HG03457 (cell line): ENCODE measurements around the gene PHF24.

Experiments
- ATAC-seq: cut with Tn5 transposase; IDR thresholded peaks from one replicate; pipeline ENCODE4 v1.9.1; 2021; ENCODE audit warnings: moderate number of reproducible peaks; ENCODE audit not compliant: unreplicated experiment

Gene PHF24

DNA sequence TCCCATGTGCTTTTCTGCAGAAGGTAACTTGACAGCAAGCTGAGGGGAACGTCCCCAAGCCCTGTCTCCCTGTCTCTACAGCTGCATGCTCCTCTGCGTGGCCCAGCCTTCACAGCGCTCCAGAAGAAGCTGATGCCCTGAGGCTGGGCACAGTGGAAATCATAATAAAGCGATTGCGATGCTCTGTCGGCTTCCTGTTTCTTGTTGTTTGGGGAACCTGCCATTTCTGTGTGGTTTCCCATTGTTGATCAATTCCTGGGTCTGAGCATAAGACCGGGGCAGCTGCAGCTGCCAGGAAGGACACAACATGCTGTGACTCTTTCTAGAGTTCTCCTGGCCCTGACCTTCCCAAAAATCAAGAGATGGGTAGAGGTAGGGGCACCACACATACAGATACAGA is 24.3 kb downstream of the PHF24 start:
- ATAC-seq: no peak

DNA sequence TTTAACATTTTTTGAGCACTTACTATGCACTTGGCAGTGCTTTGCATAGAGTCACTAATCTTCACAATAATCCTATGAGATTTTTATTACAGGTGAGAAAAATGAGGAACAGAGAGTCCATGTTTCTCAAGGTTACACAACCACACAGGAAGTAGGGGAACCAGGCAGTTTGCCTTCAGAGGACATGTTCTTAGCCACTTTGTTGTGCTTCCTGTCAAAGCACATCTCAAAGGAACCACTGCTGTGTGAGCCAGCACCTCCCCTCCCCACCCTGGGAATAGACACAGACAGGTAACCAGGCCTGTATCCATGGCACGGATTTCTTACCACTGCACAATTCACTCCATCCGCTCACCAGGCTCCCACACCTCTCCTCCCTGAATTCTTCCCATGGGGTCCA is 25.1 kb downstream of the PHF24 start:
- ATAC-seq: no peak

DNA sequence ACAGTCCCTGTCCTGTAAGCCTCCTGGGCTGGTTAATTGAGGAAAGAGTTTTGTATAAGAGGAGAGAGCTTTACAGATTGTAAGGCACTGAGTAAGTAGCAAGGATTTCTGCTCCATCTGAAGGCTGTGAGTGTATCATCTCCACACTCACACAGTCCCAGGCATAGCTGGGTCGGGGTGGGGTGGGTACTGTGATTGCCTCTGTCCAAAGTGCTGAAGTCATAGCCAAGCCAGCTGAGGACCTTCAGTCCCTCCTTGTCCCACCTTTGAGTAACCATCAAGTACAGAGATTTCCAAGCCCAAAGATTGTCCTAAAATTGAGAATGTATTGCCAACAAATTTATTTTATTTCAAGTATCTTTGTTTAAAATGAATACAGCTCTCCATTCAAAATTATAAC is 26.0 kb downstream of the PHF24 start:
- ATAC-seq: no peak

DNA sequence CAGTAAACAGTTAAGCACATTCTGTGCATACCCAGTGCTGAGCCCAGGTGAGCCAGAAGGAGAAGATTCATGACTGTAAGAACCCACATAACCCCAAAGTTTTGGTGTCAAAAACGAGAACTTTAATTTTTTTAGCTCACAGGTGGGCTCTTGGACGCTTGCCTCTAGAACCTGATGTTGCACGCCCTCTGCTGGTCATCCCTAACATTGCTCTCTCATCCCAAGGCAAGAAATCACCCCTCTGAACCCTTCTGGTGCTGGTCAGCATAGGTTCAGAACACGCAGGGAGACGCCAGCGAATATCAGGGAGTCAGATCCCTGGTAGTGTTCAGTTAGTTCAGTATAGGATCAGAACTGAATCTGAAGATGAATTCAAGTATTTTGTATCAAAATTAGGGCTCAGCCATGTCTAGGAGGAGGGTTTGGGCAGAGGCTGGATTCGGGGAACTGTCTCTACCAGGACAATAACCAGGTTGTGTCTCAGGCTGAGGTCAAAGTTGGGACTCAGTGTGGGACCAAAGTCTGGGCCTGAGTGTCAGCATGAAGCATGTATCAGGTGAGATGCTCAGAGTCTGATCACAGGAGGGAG is 27.3 kb downstream of the PHF24 start:
- no peak for ATAC-seq

DNA sequence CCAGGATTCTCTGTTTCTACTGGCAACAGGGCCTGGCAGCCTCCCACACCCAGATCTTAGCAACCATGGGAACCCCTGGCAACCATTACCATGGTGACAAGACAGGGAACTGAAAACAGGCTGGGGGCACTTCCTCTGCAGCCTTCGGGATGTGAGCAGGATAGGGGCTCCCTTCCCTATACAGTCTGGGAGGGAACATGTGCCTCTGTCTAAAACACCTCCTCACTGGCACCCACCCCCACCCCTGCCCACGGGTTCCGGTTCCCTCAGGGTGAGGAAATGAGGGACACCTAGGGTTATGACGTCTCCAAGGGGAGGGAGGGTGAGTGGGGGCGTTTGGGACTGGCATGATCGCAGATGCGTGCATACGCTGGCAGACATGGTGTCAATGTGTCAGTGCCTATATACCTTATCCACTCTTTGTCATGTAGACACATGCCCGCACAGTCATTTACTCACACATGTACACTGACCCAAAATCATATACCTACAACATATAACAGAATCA is 28.5 kb downstream of the PHF24 start:
- ATAC-seq: no peak

DNA sequence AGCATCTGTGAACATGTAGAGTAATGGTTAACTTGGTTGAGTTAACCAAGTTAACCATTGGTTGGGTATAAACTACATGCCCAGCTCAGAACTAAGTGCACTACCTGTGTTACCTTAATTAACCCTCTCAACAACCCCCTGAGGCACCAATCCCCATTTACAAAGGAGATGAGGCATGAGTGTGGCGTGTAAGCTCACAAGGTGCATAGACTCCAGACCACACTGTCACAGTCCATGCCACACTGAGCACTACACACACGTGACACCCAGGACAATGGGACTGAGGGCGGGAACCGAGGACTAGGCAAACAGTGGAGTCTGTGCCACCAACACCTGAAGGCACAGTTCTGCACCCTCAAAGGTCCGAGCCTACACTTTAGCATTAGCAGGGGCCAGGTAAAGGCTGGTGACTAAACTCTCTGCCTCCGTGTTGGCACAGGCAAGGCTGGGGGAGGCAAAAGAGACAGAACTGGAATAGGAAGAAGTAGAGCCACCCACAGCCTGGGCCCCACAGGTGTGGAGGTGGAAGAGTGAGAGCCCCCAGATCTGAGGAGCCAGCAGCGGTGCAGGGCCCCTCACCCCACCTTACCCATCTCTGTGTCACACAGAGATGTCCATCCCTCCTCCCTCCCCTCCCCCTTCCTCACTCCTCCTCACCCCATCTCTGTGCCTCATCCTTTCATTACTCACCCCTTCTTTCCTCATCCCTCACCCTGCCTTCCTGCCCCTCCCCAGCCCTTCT is 29.2 kb downstream of the PHF24 start:
- no peak for ATAC-seq

DNA sequence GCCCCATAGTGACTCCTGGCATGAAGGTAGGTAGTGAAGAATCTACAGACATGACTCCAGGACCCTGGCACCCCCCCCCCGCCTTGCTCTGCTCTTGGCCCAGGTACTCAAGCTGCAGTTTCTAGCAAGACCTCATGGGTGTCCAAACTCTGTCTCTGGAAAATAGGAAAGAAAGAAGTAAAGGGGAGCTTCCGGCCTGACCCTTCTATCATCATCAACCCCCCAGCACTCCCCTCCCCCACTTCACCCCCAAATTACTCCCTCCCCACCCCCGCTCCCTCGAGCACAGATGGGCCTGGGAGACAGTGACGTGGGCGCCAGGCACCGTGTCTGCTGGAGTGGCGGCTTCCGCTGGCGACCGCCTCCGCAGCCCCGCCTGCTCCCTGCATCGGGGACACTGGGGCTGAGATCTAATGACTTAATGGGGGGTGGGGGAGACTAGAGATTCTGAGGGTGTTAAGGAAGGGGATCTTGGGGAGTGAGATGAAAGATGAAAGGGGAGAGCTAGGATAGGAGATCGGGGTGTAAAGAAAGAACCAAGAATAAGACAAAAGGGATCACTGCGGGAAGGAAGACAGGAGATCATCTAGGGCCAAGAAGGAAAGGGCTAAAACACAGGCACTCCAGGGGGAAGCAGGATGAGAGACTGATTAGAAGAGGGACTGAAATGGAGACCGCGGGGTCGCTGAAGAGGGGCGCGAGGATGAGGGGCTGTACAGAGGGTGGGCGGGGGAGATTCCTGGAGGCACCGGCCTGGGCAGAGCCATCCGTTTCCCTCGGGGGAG is 30.3 kb downstream of the PHF24 start:
- no peak for ATAC-seq

DNA sequence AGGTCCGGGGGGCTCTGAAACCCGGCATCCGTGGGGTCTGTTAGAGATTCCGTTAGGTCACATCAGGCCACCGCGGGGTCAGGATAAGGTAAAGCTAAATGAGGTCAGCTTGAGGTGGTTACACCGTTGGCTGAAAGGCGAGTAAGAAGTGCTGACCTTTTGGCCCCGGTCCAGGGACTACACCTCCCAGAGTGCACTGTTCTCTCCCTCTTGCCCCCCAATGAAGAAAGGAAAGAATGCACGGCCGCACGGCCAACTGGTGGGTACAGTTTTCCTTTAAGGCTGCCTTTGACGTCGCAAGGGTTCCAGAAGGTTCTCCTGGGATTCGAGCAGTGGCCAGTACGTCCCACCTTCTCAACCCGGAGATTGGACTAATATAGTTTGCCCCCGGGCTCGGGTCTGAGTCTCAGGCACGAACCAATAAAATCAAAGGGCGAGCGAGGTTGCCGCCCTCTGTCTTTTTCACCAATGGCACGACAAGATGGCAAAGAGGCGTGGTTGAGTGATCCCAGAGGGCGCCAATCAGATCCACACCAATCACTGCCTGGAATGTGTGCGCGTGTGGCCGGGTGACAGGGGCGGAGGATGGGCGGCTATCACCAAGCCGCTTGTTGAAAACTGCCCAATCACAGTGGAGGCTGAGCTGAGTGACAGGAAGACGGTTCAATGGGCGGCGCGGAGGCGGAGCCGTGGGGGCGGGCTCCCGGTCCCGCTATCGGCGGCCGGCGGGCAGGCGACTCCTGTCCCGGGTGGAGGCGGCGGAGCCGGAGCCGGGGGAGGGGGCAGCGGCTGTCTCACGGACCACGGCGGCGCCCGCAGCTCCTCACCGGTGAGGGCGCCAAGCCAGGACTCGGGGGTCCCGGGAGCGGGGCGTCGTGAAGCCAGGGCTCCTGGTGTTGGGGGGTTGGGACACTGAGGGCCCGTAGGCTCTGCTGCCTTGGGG is 31.2 kb downstream of the PHF24 start, which contains the start of gene DNAJB5:
TSS of gene DNAJB5 (plus strand) at position 743 of the 943 bp plus-strand sequence. CDS start 886 bp downstream, outside the sequence.
- peak; percentile 75 for ATAC-seq

DNA sequence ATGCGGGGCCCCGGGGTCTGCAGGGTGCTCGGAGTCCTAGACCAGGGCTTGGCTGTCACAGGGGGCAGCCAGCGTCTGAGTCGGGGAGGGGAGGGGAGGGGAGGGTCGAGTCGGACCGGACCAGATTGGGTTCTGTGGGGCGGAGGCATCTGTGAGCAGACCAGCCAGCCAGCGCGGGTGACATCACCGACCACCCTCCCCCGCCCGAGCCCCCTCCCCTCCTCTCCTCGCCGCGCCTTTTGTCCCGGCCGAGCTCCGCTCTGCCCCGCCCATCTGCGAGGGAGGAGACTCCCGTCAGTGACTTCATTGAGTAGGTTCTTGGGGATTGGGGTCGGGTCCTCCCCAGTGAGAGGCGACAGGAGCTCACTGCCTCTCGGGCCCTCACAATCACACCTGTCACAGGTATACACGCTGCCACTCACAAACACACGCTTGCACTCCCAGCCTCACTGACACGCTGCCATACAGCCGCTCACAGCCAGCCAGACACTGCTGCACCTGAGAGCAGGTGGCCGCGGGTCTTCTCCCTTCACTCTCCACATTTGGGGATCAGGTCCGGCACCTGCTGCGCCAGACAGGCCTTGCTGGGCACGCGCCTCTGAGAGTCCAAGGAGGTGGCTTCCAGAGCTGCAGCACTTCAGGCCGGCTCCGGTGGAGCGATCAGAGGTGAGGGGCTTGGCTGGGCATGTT is 32.0 kb downstream of the PHF24 start:
- no peak for ATAC-seq

DNA sequence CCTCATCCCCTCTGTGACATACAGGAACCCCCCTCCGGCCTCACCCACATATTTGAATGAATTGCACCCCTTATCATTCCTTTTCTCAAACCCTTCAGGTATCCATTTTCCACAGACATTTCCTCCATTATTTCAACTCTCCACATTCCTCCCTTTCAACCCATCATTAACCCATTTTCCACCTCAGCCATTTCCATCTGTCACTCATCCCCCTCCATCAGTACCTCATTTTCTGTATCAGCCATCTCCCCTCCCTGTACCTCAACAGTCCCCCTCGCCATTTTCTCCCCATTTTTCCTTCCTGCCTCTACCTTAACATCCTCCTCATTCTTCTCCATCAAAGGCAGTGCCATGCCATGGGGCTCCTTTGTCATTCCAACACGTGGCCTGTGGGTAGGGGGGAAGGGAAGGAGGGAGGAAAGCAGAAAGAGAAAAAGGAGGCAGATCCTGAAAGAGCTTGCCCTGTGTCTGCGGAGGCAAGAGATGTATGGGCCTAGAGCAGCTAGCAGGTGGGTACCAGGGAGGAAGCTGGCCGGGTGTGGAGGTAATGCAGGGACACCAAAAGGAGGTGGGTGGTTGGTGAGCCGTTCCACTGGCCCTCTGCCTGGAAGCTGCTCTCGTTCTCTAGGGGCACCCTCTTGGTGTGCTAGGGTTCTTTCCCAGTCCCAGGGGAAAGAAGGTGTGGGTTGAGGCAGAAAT is 33.0 kb downstream of the PHF24 start:
- ATAC-seq: no peak

DNA sequence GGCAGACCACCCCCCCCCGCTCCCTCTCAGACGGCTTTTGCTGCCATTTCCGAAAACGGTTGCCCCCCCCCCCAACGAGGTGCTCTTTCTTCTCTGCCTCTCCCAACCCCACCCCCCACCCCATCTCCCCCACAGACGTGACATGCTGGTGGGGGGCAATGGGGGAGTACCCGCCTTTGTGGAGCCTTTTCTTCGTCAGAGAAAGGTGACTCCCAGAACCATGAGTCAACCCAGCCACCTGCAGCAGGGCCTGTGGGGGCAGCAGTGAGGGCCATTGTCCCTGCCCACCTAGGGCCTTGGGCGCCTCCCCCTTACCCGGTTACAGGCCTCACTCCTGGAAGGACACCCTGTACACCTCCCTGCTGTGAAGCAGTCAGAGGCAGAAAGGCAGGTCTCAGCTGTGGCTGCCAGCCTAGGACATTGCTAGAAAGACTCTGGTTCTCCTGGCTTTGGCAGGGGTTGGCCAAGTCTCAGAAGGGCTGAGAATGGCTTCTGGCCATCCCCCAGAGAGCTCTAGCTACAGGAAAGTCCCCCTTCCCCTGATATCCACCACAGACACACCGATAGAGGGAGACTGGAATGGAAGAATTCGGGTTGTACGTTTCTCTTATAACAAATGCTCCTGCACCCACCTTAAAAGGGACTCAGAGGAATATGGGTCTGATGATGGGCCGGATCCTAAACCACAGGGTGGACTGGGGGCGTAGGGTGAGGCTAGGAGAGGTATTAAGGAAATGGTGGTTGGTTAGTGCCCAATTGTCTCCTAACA is 33.7 kb downstream of the PHF24 start:
- no peak for ATAC-seq

DNA sequence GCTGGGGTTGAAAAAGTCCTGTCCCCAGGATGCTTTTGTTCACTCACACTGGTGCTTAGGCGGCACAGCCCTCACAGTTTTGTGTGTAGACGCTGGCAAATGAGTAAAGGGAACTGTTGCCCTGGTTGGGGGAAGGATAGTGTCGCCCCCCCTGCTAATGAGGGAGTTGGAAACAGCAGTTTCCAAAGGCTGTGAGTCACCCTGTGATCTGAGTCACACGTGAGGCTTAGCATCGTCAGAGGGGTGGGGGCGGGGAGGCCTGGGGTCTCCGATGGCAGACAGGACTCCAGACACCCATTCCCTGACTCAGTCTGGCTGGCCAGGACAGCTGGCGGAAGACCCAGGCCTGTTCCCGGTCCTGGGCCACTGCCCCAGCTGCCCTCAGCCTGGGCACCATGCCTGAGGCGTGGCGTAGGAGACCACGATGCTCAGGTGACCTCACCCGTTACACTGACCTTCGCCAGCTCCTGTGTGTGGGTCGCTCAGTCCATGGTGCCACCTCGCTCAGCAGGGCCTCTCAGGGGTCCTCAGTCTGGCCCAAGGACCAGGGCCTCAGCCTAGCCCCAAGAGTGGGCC is 34.4 kb downstream of the PHF24 start:
- ATAC-seq: no peak

DNA sequence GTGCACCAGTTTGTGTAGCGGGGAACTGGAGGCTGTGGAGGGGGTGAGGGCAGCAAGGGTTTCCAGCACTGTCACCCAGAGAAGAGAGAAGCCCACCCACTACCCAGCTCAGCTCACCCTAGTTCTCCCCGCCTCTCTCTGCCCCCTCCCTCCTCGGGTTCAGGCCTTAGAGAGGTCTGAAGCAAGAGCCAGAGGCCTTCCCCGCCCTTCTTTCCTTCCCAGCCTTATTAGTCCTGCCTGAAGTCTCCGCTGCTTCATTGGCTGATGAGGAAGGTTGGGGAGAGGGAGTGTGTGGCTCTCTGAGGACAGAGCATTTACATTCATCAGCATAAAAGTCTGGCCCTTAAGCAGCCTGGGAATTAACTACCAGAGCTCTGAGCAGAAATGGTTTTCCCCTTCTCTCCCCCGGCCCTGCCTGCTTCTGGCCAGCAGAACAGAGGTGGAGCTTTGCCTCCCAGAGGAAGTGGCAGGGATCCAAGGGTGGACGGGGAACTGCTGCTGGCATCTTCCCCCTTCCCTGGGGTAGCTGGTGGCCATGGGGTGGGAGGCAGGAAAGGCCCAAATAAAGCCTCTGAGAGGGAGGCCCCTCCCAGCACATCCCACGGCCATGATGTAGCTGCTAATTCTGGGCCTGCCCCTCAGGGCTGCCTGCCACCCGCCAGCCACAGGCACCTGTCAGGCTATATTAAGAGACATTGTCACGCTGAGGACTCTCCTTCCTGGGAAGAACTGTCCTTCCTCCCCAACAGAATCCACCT is 35.6 kb downstream of the PHF24 start:
- ATAC-seq: no peak

DNA sequence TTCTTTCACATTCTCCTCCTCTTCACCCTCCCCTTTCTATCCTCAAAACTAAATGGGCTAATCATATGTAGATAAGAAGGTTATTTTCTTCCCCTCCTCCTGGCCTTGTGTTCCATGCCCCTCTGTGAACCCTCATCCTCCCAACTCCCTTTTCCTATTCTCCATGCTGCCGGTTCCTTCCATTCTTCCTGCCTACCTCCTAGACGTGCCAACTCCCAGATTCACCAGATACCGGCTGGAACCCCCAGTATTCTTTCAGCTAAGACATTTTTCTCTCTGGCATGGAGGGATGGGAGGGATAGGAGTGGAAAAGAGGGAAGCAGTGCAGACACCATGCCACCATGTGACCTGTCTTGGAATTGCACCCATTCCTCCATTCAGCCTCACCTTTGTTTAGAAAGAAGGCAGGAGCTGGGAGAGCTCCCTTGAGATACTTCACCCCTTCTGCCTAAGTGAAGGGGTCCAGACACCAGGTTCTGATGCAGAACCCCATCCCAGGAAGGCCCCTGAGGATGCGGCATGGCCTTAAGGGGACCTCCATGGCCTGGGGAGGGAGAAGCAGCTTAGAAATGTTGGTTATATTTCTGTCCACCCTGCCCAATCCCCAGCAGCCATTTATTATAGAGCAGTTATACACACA is 36.3 kb downstream of the PHF24 start:
- ATAC-seq: no peak

DNA sequence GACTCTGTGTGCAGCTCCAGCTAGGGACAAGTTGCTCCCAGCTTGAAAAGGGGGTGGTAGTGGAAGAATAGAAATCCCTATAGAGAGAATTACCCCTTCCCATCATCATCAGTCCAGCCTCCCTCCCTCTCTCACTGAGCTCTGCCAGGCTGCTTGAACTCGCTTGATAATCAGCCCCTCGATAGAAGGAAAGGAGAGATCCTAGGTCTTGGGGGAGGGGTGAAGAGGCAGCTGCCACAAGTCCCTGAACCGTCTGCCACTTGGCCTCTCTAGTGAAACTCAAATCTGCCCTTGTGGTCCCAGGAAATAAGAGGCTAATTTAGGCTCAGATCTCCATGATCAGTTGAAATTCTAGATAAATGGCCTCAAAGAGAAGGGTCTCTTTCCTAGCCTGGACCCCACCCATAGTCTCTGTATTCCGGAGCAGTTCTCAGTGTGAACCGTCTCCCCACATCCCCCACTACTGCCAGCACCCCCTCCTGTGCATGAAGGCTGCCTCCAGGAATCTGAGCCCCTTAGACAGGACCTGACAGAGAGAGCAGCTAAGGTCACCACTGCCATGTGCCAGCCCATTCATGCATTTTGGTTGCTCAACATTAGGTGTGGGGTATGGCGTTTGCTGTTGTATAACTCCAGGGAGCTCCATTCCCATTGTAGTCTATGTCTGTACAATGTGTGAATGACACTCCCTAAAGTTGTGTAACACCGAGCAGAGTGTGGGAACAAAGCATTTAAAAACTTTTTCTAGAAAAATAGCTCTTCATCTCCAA is 37.0 kb downstream of the PHF24 start:
- no peak for ATAC-seq

DNA sequence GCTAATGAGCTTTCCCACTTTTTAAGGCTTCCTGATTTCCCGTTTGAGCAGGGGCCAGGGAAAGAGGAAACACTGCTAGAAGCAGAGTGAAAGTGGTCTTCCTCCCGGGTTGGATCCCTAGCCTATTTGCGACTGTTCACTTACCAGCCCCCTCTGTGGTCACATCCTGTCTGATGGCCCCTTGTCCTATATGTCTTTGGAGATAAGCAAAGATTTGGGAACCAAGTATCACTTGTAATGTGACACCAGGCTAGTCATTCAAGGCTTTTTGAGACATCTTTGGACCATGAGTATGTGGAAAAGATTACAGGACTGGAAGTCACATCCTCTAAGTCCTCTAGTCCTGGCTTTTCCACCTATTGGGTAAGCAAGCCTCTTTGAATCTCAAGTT is 37.6 kb downstream of the PHF24 start:
- ATAC-seq: no peak
